HCT116 (cell line): ENCODE data around the gene ADAMTS4. TPM values are rescaled to one million over a fixed set of nuclear protein-coding genes. Genes with fewer than 3 reads are reported as not detected.

Experiments
- ATAC-seq: fragments of 200-7000 bp; cut with Tn5 transposase; 2 replicates; pipeline ENCODE4 v1.9.1; 2020; ENCODE audit warnings: mild to moderate bottlenecking, moderate library complexity
- BruUV-seq: library from RNA; stranded (reverse); fragments of 400-500 nt; replicated peaks from 2 replicates; lab custom pipeline; 2021; lab: Mats Ljungman, UMichigan
- CTCF ChIA-PET: fragments of 300-600 bp; sonication (Branson Sonifier 250); formaldehyde crosslinking; loops from one replicate; lab custom pipeline; 2021; ENCODE audit warnings: antibody characterized with exemption; lab: Charles Lee
- POLR2A ChIA-PET: fragments of 300-600, 350-600 bp; sonication (Branson Sonifier 250); formaldehyde crosslinking; loops from one replicate; lab custom pipeline; 2021; ENCODE audit warnings: antibody characterized with exemption; lab: Charles Lee
- RAD21 ChIA-PET, 2 experiments: fragments of 300-600 bp; sonication (Branson Sonifier 250); formaldehyde crosslinking; loops; one replicate each; lab custom pipeline; 2023; ENCODE audit warnings: low total read pairs in 2 of 2; ENCODE audit not compliant: uncharacterized antibody in 2 of 2, unreplicated experiment in 2 of 2, low non-redundant PET in 1 of 2; lab: Charles Lee
- DNase-seq: peaks from one replicate; pipeline ENCODE4 v3.0.0-alpha.2; 2010; ENCODE audit warnings: low read depth, low spot score
- H2AFZ ChIP-seq: fragments of 200-600 bp; shearing (Covaris generic), sonication (generic); 2 replicates; pipeline ENCODE4 v1.6.1; 2017; ENCODE audit warnings: low read depth, mixed run types, mixed read lengths, antibody characterized with exemption, low read length; ENCODE audit not compliant: poor library complexity, severe bottlenecking
- H3K27ac ChIP-seq: 2 replicates; pipeline ENCODE4 v1.5.1; 2012; ENCODE audit warnings: low read depth, low read length
- H3K27me3 ChIP-seq: fragments of 200-600 bp; sonication (generic); 2 replicates; pipeline ENCODE4 v1.6.1; 2016; ENCODE audit warnings: mixed run types, low read length, mixed read lengths; ENCODE audit not compliant: insufficient read depth
- H3K36me3 ChIP-seq, 2 experiments: fragments of 200-500 bp in 1 of 2; fragments of 200-600 bp in 1 of 2; sonication (Bioruptor generic) in 1 of 2; sonication (generic) in 1 of 2; 2 replicates each; pipeline versions ENCODE4 v1.5.1 to v1.6.1; 2014 to 2016; ENCODE audit warnings: low read length in 2 of 2, inconsistent platforms in 1 of 2, mixed read lengths in 1 of 2, mixed run types in 1 of 2; ENCODE audit not compliant: insufficient read depth in 2 of 2, control insufficient read depth in 1 of 2
- H3K4me1 ChIP-seq, 2 experiments: fragments of 200-600 bp in 1 of 2; sonication (generic) in 1 of 2; 2 replicates each; pipeline versions ENCODE4 v1.5.1 to v1.6.1; 2012 to 2017; ENCODE audit warnings: low read length in 2 of 2, inconsistent platforms in 1 of 2, mild to moderate bottlenecking in 1 of 2, mixed read lengths in 1 of 2, mixed run types in 1 of 2, moderate library complexity in 1 of 2; ENCODE audit not compliant: insufficient read depth in 2 of 2, control insufficient read depth in 1 of 2
- H3K4me2 ChIP-seq: fragments of 200-600 bp; sonication (generic); 2 replicates; pipeline ENCODE4 v1.6.1; 2017; ENCODE audit warnings: mixed run types, low read length, mixed read lengths
- H3K4me3 ChIP-seq, 2 experiments: fragments of 200-600 bp in 1 of 2; sonication (generic) in 1 of 2; replicated peaks in 1 of 2; 2 replicates each; pipeline ENCODE4 v1.5.1; 2011 to 2016; ENCODE audit warnings: low read length in 2 of 2, control low read depth in 1 of 2, low read depth in 1 of 2, mild to moderate bottlenecking in 1 of 2, mixed read lengths in 1 of 2, mixed run types in 1 of 2
- H3K79me2 ChIP-seq: fragments of 200-600 bp; sonication (generic); 2 replicates; pipeline ENCODE4 v1.6.1; 2017; ENCODE audit warnings: mild to moderate bottlenecking, mixed run types, low read length, moderate library complexity, mixed read lengths; ENCODE audit not compliant: insufficient read depth
- H3K9ac ChIP-seq: fragments of 200-600 bp; sonication (generic); 2 replicates; pipeline ENCODE4 v1.6.1; 2016; ENCODE audit warnings: low read length, mixed read lengths
- H3K9me2 ChIP-seq: fragments of 200-600 bp; sonication (generic), shearing (Covaris generic); 2 replicates; pipeline ENCODE4 v1.6.1; 2017; ENCODE audit warnings: mixed run types, mild to moderate bottlenecking, moderate library complexity; ENCODE audit not compliant: insufficient read depth
- H3K9me3 ChIP-seq, 2 experiments: fragments of 200-500 bp in 1 of 2; fragments of 200-600 bp in 1 of 2; sonication (Bioruptor generic) in 1 of 2; sonication (generic) in 1 of 2; 2 replicates each; pipeline ENCODE4 v1.6.1; 2014 to 2017; ENCODE audit warnings: low read length in 2 of 2, mixed read lengths in 2 of 2, inconsistent platforms in 1 of 2, low read depth in 1 of 2, mild to moderate bottlenecking in 1 of 2, mixed run types in 1 of 2, moderate library complexity in 1 of 2; ENCODE audit not compliant: control insufficient read depth in 1 of 2, insufficient read depth in 1 of 2
- H4K20me1 ChIP-seq: fragments of 200-600 bp; sonication (generic), shearing (Covaris generic); 2 replicates; pipeline ENCODE4 v1.6.1; 2017; ENCODE audit warnings: mixed run types, mild to moderate bottlenecking, moderate library complexity; ENCODE audit not compliant: insufficient read depth
- CEBPB ChIP-seq: IDR thresholded peaks from 2 replicates; pipeline ENCODE4 v1.6.1; 2012; ENCODE audit warnings: low read depth
- FOSL1 ChIP-seq: IDR thresholded peaks from 2 replicates; pipeline ENCODE4 v1.6.1; 2012; ENCODE audit warnings: low read depth
- JUND ChIP-seq: IDR thresholded peaks from 2 replicates; pipeline ENCODE4 v1.6.1; 2012
- MAX ChIP-seq: IDR thresholded peaks from 2 replicates; pipeline ENCODE4 v1.6.1; 2012
- POLR2AphosphoS5 ChIP-seq: IDR thresholded peaks from 2 replicates; pipeline ENCODE4 v1.6.1; 2011; ENCODE audit warnings: mild to moderate bottlenecking, low read depth, low read length, moderate library complexity
- RAD21 ChIP-seq: IDR thresholded peaks from 2 replicates; pipeline ENCODE4 v1.6.1; 2012; ENCODE audit warnings: low read depth, mild to moderate bottlenecking
- REST ChIP-seq: IDR thresholded peaks from 2 replicates; pipeline ENCODE4 v1.6.1; 2012; ENCODE audit warnings: low read depth
- SIN3A ChIP-seq: IDR thresholded peaks from 2 replicates; pipeline ENCODE4 v1.6.1; 2012; ENCODE audit warnings: low read depth
- SP1 ChIP-seq: IDR thresholded peaks from 2 replicates; pipeline ENCODE4 v1.6.1; 2012; ENCODE audit warnings: low read depth
- SRF ChIP-seq: IDR thresholded peaks from 2 replicates; pipeline ENCODE4 v1.6.1; 2012; ENCODE audit warnings: low read depth
- ZBTB33 ChIP-seq: IDR thresholded peaks from 2 replicates; pipeline ENCODE4 v1.6.1; 2011; ENCODE audit warnings: mild to moderate bottlenecking, low read length, moderate library complexity; ENCODE audit not compliant: insufficient replicate concordance; ENCODE audit errors: extremely low read depth
- ZFX ChIP-seq: fragments of 450-650 bp; IDR thresholded peaks from 2 replicates; pipeline ENCODE4 v1.6.1; 2017
- intact Hi-C: fragments of 100-400 bp; cut with micrococcal nuclease; formaldehyde crosslinking; loops from 2 replicates; pipeline ENCODE4 v1.10.0; 2022
- total RNA-seq: library from RNA; stranded (reverse); gene quantifications from one replicate; pipeline ENCODE4 v1.2.1, GENCODE V29; 2021; ENCODE audit not compliant: unreplicated experiment
- TF ChIP-seq, protein P1 (sequence below), 3 experiments: fragments of 200-600 bp in 1 of 3; sonication (generic) in 1 of 3; IDR thresholded peaks in 2 of 3; conservative IDR thresholded peaks in 1 of 3; 2 replicates each; pipeline ENCODE4 v1.5.1; 2012 to 2017; ENCODE audit warnings: low read depth in 2 of 3, low read length in 2 of 3, antibody characterized with exemption in 1 of 3, borderline replicate concordance in 1 of 3, control low read depth in 1 of 3, mild to moderate bottlenecking in 1 of 3, mixed read lengths in 1 of 3, mixed run types in 1 of 3, moderate library complexity in 1 of 3; ENCODE audit not compliant: insufficient read depth in 1 of 3

ADAMTS4 gene
- total RNA-seq, 1 experiment from 2014 or later, result not detected

DNA sequence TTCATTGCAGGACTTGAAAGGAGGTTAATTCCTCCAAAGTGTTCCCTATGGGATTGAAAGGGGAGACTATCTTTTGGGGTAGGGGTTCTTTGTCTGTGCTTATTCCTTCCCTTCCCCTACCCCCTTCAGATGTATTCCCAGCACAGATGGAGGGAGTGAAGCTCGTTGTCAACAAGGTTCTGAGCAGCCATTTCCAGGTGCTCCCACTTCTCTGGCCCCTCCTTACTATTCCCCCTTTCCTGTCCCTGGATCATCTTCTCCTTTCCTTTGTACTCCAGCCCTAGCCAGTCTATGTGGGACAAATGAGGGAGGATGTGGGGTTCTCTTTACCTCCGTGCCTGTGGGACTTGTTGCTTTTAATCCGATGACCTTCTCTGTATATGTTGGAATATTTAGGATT lies 27.9 kb upstream of the ADAMTS4 start (continued):
- TF ChIP-seq REST, result no peak

DNA sequence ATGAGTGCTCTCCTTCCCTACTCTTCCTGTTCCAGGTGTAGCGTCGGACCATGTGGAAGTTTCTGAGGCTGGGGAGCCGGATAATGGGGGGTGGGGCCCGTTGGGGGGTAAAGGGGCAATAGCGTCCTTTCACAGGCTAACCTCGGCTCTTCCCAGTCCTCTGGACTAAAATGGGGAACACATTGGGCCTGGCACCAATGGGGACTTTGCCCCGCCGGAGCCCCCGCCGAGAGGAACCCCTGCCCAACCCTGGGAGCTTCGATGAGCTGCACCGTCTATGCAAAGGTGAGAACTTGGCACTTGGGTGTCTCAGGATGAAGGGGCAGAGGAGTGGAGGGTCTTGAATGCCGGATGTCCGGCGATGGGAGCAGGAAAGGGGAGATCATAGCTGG lies 27.5 kb upstream of the ADAMTS4 start:
- H3K9me3 ChIP-seq, result no peaks in the 10 kb centered on the region
- ChIA-PET POLR2A (interaction anchor here (0.7 to 1.5 kb wide), 7 partner anchors 10 to 164 kb away, joined by 3 to 9 read pairs (median 4); partner anchors contain the start of gene PPOX), RAD21 (interaction anchor here (0.7 to 1.2 kb wide), 3 partner anchors 13 to 206 kb away, joined by 3 read pairs; no protein-coding TSS in a partner anchor), CTCF (interaction anchor here (0.8 to 3.1 kb wide), 22 partner anchors 10 to 446 kb away, joined by 3 to 46 read pairs (median 6); partner anchors contain the start of genes CFAP126, NDUFS2, NR1I3 and PPOX)
- peak overlapping the region; percentile 93 for H3K4me2 ChIP-seq
- BruUV-seq, result no TSS peak
- H3K27me3 ChIP-seq, result no peaks in the 10 kb centered on the region
- H3K4me3 ChIP-seq, result peak overlapping the region; percentile 66 to 72
- peaks cover 4 to 17% of the 10 kb centered on the region in 2 experiments for H3K36me3 ChIP-seq
- H3K27ac ChIP-seq, result peak overlapping the region; percentile 69
- intact Hi-C loops, result no loop called here
- no peaks in the 10 kb centered on the region for H4K20me1 ChIP-seq
- H3K9me2 ChIP-seq, result no peaks in the 10 kb centered on the region
- H3K79me2 ChIP-seq, result no peaks in the 10 kb centered on the region
- H3K9ac ChIP-seq, result peak overlapping the region; percentile 72
- ATAC-seq, result no peak
- DNase-seq, result no peak
- H3K4me1 ChIP-seq, result peaks cover 14 to 24% of the 10 kb centered on the region in 2 experiments; a peak in 3 of 4 replicates
- no peak overlapping the region for H2AFZ ChIP-seq
- TF ChIP-seq FOSL1, result no peak
- no peak for TF ChIP-seq RAD21
- no peak for TF ChIP-seq REST
- TF ChIP-seq MAX, result no peak
- TF ChIP-seq JUND, result no peak
- TF ChIP-seq SIN3A, result no peak
- TF ChIP-seq CEBPB, result no peak
- TF ChIP-seq ZFX, result no peak
- TF ChIP-seq SP1, result no peak
- TF ChIP-seq POLR2AphosphoS5, result no peak
- TF ChIP-seq ZBTB33, result no peak
- TF ChIP-seq, protein P1, sequence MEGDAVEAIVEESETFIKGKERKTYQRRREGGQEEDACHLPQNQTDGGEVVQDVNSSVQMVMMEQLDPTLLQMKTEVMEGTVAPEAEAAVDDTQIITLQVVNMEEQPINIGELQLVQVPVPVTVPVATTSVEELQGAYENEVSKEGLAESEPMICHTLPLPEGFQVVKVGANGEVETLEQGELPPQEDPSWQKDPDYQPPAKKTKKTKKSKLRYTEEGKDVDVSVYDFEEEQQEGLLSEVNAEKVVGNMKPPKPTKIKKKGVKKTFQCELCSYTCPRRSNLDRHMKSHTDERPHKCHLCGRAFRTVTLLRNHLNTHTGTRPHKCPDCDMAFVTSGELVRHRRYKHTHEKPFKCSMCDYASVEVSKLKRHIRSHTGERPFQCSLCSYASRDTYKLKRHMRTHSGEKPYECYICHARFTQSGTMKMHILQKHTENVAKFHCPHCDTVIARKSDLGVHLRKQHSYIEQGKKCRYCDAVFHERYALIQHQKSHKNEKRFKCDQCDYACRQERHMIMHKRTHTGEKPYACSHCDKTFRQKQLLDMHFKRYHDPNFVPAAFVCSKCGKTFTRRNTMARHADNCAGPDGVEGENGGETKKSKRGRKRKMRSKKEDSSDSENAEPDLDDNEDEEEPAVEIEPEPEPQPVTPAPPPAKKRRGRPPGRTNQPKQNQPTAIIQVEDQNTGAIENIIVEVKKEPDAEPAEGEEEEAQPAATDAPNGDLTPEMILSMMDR (IDR thresholded peaks at IDR 0.05 in 2 of 3, conservative IDR thresholded peaks at IDR 0.05 in 1 of 3; ENCODE audit: borderline replicate concordance in 1 of 3, insufficient read depth in 1 of 3, low read depth in 2 of 3, low read length in 2 of 3), result no peak
- no peak for TF ChIP-seq SRF
